K562 (cell line): ENCODE results near the gene PLXND1. TPM values are rescaled to one million over a fixed set of nuclear protein-coding genes. Genes with fewer than 3 reads are reported as not detected.
A peak's percentile ranks its signal among the peaks of the same experiment; 100 is the strongest.

Experiments used
- ATAC-seq: fragments of 200-7000 bp; cut with Tn5 transposase; 3 replicates; pipeline ENCODE4 v1.9.1; 2020; ENCODE audit warnings: moderate library complexity
- BruUV-seq: library from RNA; stranded (reverse); fragments of 400-500 nt; replicated peaks from 2 replicates; lab custom pipeline; 2021; lab: Mats Ljungman, UMichigan
- CTCF ChIA-PET: fragments of 300-600 bp; formaldehyde crosslinking; extraction: SDS; loops from one replicate; lab custom pipeline; 2021; ENCODE audit warnings: low intra/inter-chr PET ratio; lab: Yijun Ruan, JAX
- POLR2A ChIA-PET: fragments of 300-600, 350-650 bp; sonication (Branson Sonifier 250); formaldehyde crosslinking; extraction: SDS; loops from one replicate; lab custom pipeline; 2021; ENCODE audit warnings: antibody characterized with exemption, inconsistent platforms; lab: Yijun Ruan, JAX
- DNase-seq, 4 experiments: peaks; one replicate each; pipeline versions ENCODE4 v3.0.0 to v3.0.0-alpha.2; 2011 to 2018; ENCODE audit warnings: low spot score in 3 of 4, mixed read lengths in 3 of 4; ENCODE audit errors: extremely low read depth in 1 of 4
- FAIRE-seq: peaks from 2 replicates; lab custom pipeline; 2011; peaks lifted over from hg19 to GRCh38; lab: Jason Lieb, UNC
- H2AFZ ChIP-seq: 2 replicates; pipeline ENCODE4 v1.6.0; 2011; ENCODE audit warnings: low read depth, low read length, control low read depth, inconsistent platforms
- H3K27ac ChIP-seq: fragments of 200-600 bp; 3 replicates; pipeline ENCODE4 v1.8.0; 2011; ENCODE audit warnings: low read depth, mild to moderate bottlenecking, control low read depth, inconsistent platforms, low read length, moderate library complexity, mixed read lengths; ENCODE audit errors: extremely low read depth
- H3K27me3 ChIP-seq, 2 experiments: fragments of 300-600 bp in 1 of 2; 2 replicates in 1 of 2; 3 replicates in 1 of 2; pipeline versions ENCODE4 v1.6.0 to v1.8.0; 2011; ENCODE audit warnings: inconsistent platforms in 2 of 2, low read length in 2 of 2, mild to moderate bottlenecking in 1 of 2, mixed read lengths in 1 of 2, moderate library complexity in 1 of 2; ENCODE audit not compliant: control insufficient read depth in 2 of 2, insufficient read depth in 2 of 2
- H3K36me3 ChIP-seq: fragments of 300-600 bp; 3 replicates; pipeline ENCODE4 v1.8.0; 2011; ENCODE audit warnings: mild to moderate bottlenecking, low read length, inconsistent platforms; ENCODE audit not compliant: control insufficient read depth, insufficient read depth
- H3K4me1 ChIP-seq, 2 experiments: fragments of 200-600 bp in 1 of 2; replicated peaks in 1 of 2; 2 replicates in 1 of 2; 3 replicates in 1 of 2; pipeline versions ENCODE4 v1.5.1 to v1.8.0; 2011; ENCODE audit warnings: inconsistent platforms in 2 of 2, low read length in 2 of 2, mild to moderate bottlenecking in 1 of 2, mixed read lengths in 1 of 2, moderate library complexity in 1 of 2; ENCODE audit not compliant: control insufficient read depth in 2 of 2, insufficient read depth in 2 of 2
- H3K4me2 ChIP-seq: 2 replicates; pipeline ENCODE4 v1.6.1; 2011; ENCODE audit warnings: low read length, control low read depth, inconsistent platforms, mixed read lengths; ENCODE audit not compliant: insufficient read depth
- H3K4me3 ChIP-seq: fragments of 200-600 bp; sonication (generic), shearing (Covaris generic); 2 replicates; pipeline ENCODE4 v1.5.1; 2016; ENCODE audit warnings: control low read depth, inconsistent platforms
- H3K79me2 ChIP-seq: fragments of 200-600 bp; 3 replicates; pipeline ENCODE4 v1.8.0; 2011; ENCODE audit warnings: low read length, inconsistent platforms; ENCODE audit not compliant: control insufficient read depth, insufficient read depth
- H3K9ac ChIP-seq, 2 experiments: 2 replicates each; pipeline versions ENCODE4 v1.6.0 to v1.6.1; 2011; ENCODE audit warnings: low read depth in 2 of 2, low read length in 2 of 2, control low read depth in 1 of 2, inconsistent platforms in 1 of 2, mild to moderate bottlenecking in 1 of 2, mixed read lengths in 1 of 2; ENCODE audit not compliant: insufficient read depth in 1 of 2
- H3K9me1 ChIP-seq: one replicate; pipeline ENCODE4 v1.6.0; 2011; ENCODE audit warnings: inconsistent platforms, mild to moderate bottlenecking, low read length, moderate library complexity; ENCODE audit not compliant: control insufficient read depth, insufficient read depth
- H3K9me3 ChIP-seq: replicated peaks from 2 replicates; pipeline ENCODE4 v1.5.1; 2011; ENCODE audit warnings: low read depth, low read length, inconsistent platforms; ENCODE audit not compliant: control insufficient read depth, insufficient read depth
- H4K20me1 ChIP-seq: replicated peaks from 2 replicates; pipeline ENCODE4 v1.6.1; 2011; ENCODE audit warnings: low read length, inconsistent platforms, mixed read lengths; ENCODE audit not compliant: control insufficient read depth, insufficient read depth
- NBN ChIP-seq: fragments of 450-650 bp; IDR thresholded peaks from 2 replicates; pipeline ENCODE4 v1.6.1; 2016; ENCODE audit warnings: low read depth, mild to moderate bottlenecking
- RERE ChIP-seq: sonication (generic); formaldehyde crosslinking; IDR thresholded peaks from 2 replicates; pipeline ENCODE4 v1.8.0; 2023; ENCODE audit warnings: missing genetic modification reagents, mild to moderate bottlenecking, borderline replicate concordance
- USF1 ChIP-seq: sonication (generic); formaldehyde crosslinking; IDR thresholded peaks from 2 replicates; pipeline ENCODE4 v1.9.0; 2022; ENCODE audit warnings: mild to moderate bottlenecking, missing genetic modification reagents
- ZKSCAN1 ChIP-seq: fragments of 150-350 bp; IDR thresholded peaks from 2 replicates; pipeline ENCODE4 v1.6.1; 2016; ENCODE audit warnings: low read depth, low read length
- WGBS: fragments of 100-300 bp; shearing (Covaris generic); methylation state at CpG from one replicate; pipeline ENCODE4 v1.1.6; 2016; ENCODE audit warnings: low coverage, mixed read lengths; ENCODE audit not compliant: insufficient coverage; ENCODE audit errors: missing lambda C conversion rate; 5-methylcytosine and 5-hydroxymethylcytosine counted together
- in situ Hi-C: fragments of 300-500 bp; cut with MboI; formaldehyde crosslinking; loops from 4 replicates; pipeline ENCODE4 v1.15.0; 2018; ENCODE audit warnings: inconsistent platforms, mixed read lengths
- intact Hi-C: fragments of 100-400 bp; cut with micrococcal nuclease; formaldehyde crosslinking; loops from 2 replicates; pipeline ENCODE4 v1.14.2; 2022
- polyA plus RNA-seq, 8 experiments: library from polyadenylated mRNA; depleted of rRNA in 4 of 8; stranded (reverse) in 5 of 8; unstranded in 3 of 8; fragments of >200 nt; fragmentation: Nextera tagmentation in 2 of 8; fragmentation: Illumina TruSeq in 1 of 8; extraction: Ambion mirVana in 2 of 8; extraction: Trizol in 1 of 8; gene quantifications; 2 replicates each; pipeline versions ENCODE4 v1.2.1 to v1.2.3, GENCODE V29; 2011 to 2014; ENCODE audit warnings: inconsistent platforms in 1 of 8, missing spikeins in 1 of 8
- total RNA-seq, 7 experiments: library from RNA; depleted of rRNA in 6 of 7; stranded (reverse); fragments of >200 nt in 6 of 7; fragmentation: Illumina TruSeq in 2 of 7; extraction: Trizol in 2 of 7; gene quantifications; 2 replicates each; pipeline versions ENCODE4 v1.2.1 to v1.2.3, GENCODE V29; 2011 to 2021; ENCODE audit warnings: low replicate concordance in 1 of 7

Gene PLXND1
- total and polyA plus RNA-seq, 9 of the 15 experiments (the other 6 are each of a cell fraction or from before 2014, with no cell fraction given), result 0.34 to 28.8 (median 14.0) TPM

GRCh38 chr3:129625072-129625874 is 18.8 kb upstream of the PLXND1 start:
- Histone ChIP-seq H2AFZ (no peak overlapping the region), H3K4me3 (no peak overlapping the region), H3K9ac (no peak overlapping the region; a peak in 1 of 4 replicates), H3K27ac (no peak overlapping the region), H3K36me3 (no peaks in the 10 kb centered on the region), H3K4me2 (no peak overlapping the region), H4K20me1 (no peaks in the 10 kb centered on the region), H3K79me2 (no peaks in the 10 kb centered on the region), H3K27me3 (no peaks in the 10 kb centered on the region), H3K9me1 (no peaks in the 10 kb centered on the region), H3K4me1 (peaks cover 5 to 59% of the 10 kb centered on the region in 2 experiments), H3K9me3 (no peaks in the 10 kb centered on the region)
- no peak for DNase-seq
- ChIA-PET POLR2A (no interaction called here), CTCF (no interaction called here)
- 63% methylated on average over 9 of the region's 12 CpGs for WGBS
- intact Hi-C loops, result loop anchor here (5.0 kb wide), 2 partner anchors 133 to 307 kb away; no protein-coding TSS in a partner anchor
- in situ Hi-C loops, result no loop called here
- TF ChIP-seq NBN, result no peak
- TF ChIP-seq ZKSCAN1, result 0 out of 2 replicates have a peak, but pooled peaks have one; percentile 16
- FAIRE-seq, result no peak
- no peak for ATAC-seq
- no TSS peak for BruUV-seq

GRCh38 chr3:129624347-129625071 is 18.0 kb upstream of the PLXND1 start:
- peaks cover 5 to 59% of the 10 kb centered on the region in 2 experiments for H3K4me1 ChIP-seq
- DNase-seq, result no peak
- POLR2A ChIA-PET, result no interaction called here
- no TSS peak for BruUV-seq
- peak overlapping the region in 1 of 2 experiments; percentile 58; a peak in 1 of 4 replicates for H3K9ac ChIP-seq
- no peak overlapping the region for H3K4me2 ChIP-seq
- H3K4me3 ChIP-seq, result no peak overlapping the region
- ATAC-seq, result no peak
- in situ Hi-C loops (no loop called here), intact Hi-C loops (loop anchor here (5.0 kb wide), 2 partner anchors 132 to 308 kb away; no protein-coding TSS in a partner anchor)
- WGBS, result 66% methylated on average over 7 of the region's 11 CpGs
- no peaks in the 10 kb centered on the region for H3K79me2 ChIP-seq
- H3K27me3 ChIP-seq, result no peaks in the 10 kb centered on the region
- no peaks in the 10 kb centered on the region for H4K20me1 ChIP-seq
- no peak overlapping the region for H3K27ac ChIP-seq
- H3K36me3 ChIP-seq, result no peaks in the 10 kb centered on the region
- no peaks in the 10 kb centered on the region for H3K9me1 ChIP-seq
- CTCF ChIA-PET, result no interaction called here
- H2AFZ ChIP-seq, result no peak overlapping the region
- no peaks in the 10 kb centered on the region for H3K9me3 ChIP-seq
- FAIRE-seq, result no peak
- TF ChIP-seq RERE (CRISPR knock-in tag) (no peak), USF1 (CRISPR knock-in tag) (0 out of 2 replicates have a peak, but pooled peaks have one; percentile 16)
